ENCODE data around the gene BRMS1L. TPM values are rescaled to one million over a fixed set of nuclear protein-coding genes. Genes with fewer than 3 reads are reported as not detected.
A peak's percentile ranks its signal among the peaks of the same experiment; 100 is the strongest.

BRMS1L gene
- total RNA-seq, 4 donors from 2014 or later, result 1.00 to 4.6 (median 3.7) TPM

GRCh38 chr14:35818346-35819115 lies 7.6 kb upstream of the BRMS1L start:
- Histone ChIP-seq H3K27me3 (no peaks in the 10 kb centered on the region), H3K9me3 (no peaks in the 10 kb centered on the region), H3K4me3 (no peak overlapping the region), H3K4me1 (peaks cover 0 to 5% (median 0%) of the 10 kb centered on the region in 4 donors), H3K36me3 (no peaks in the 10 kb centered on the region), H3K27ac (no peak overlapping the region)
- intact Hi-C loops (cut with DNase I; ENCODE audit: low total_unique reads) (no loop called here), in situ Hi-C loops (cut with MboI; ENCODE audit: low pct_ligation_motif_present in 1 of 4, low pct_unique_long_range_greater_than_20kb in 1 of 4, low sequenced_read_pairs in 3 of 4) (loop anchor here in 1 of 4 donors (25.0 kb wide), 1 partner anchor 681 kb away; no protein-coding TSS in a partner anchor)
- DNase-seq, result peak; percentile 32
- WGBS, 2 donors (ENCODE audit: low coverage in 1 of 2), result 49 to 66% methylated on average over 5 to 13 of the region's 13 CpGs
- TF ChIP-seq EP300 (IDR thresholded peaks at IDR 0.05; ENCODE audit: low read depth) (no peak), CTCF (IDR thresholded peaks at IDR 0.05) (peak; percentile 49 to 69 (median 61))

GRCh38 chr14:35819591-35820540 lies 6.3 kb upstream of the BRMS1L start:
- Histone ChIP-seq H3K27ac (no peak overlapping the region), H3K9me3 (no peaks in the 10 kb centered on the region), H3K27me3 (no peaks in the 10 kb centered on the region), H3K36me3 (no peaks in the 10 kb centered on the region), H3K4me1 (peaks cover 0 to 5% (median 0%) of the 10 kb centered on the region in 4 donors), H3K4me3 (no peak overlapping the region)
- in situ Hi-C loops (cut with MboI; ENCODE audit: low pct_ligation_motif_present in 1 of 4, low pct_unique_long_range_greater_than_20kb in 1 of 4, low sequenced_read_pairs in 3 of 4), result loop anchor here in 1 of 4 donors (25.0 kb wide), 1 partner anchor 683 kb away; no protein-coding TSS in a partner anchor
- TF ChIP-seq POLR2A (IDR thresholded peaks at IDR 0.05) (no peak), POLR2AphosphoS5 (IDR thresholded peaks at IDR 0.05) (no peak), EP300 (IDR thresholded peaks at IDR 0.05; ENCODE audit: low read depth) (no peak), CTCF (IDR thresholded peaks at IDR 0.05) (no peak)
- DNase-seq, result no peak
- intact Hi-C loops (cut with DNase I; ENCODE audit: low total_unique reads), result no loop called here
- WGBS, 2 donors (ENCODE audit: low coverage in 1 of 2), result 87 to 94% methylated on average over 8 to 32 of the region's 32 CpGs

- in situ Hi-C loops (cut with MboI; ENCODE audit: low pct_ligation_motif_present in 1 of 4, low pct_unique_long_range_greater_than_20kb in 1 of 4, low sequenced_read_pairs in 3 of 4), result loop anchor here in 1 of 4 donors (25.0 kb wide), 1 partner anchor 684 kb away; no protein-coding TSS in a partner anchor
- DNase-seq, result no peak
- no peaks in the 10 kb centered on the region for H3K36me3 ChIP-seq
- H3K4me1 ChIP-seq, result peaks cover 0 to 10% (median 0%) of the 10 kb centered on the region in 4 donors
- H3K27ac ChIP-seq, result no peak overlapping the region
- intact Hi-C loops (cut with DNase I; ENCODE audit: low total_unique reads), result no loop called here
- no peaks in the 10 kb centered on the region for H3K27me3 ChIP-seq
- H3K9me3 ChIP-seq, result no peaks in the 10 kb centered on the region
- H3K4me3 ChIP-seq, result no peak overlapping the region
- TF ChIP-seq CTCF (IDR thresholded peaks at IDR 0.05) (peak; percentile 62 to 77 (median 68)), POLR2A (IDR thresholded peaks at IDR 0.05) (no peak)
- WGBS, 2 donors (ENCODE audit: low coverage in 1 of 2), result 24 to 26% methylated on average over 7 of the region's 7 CpGs
Measured at GRCh38 chr14:35821564-35822411, 4.3 kb upstream of the BRMS1L start.

Data from transverse colon (tissue), 4 donors.